NCI-H774 (cell line): Measurements from ENCODE around the gene OGG1.

Source experiments
- DNase-seq: peaks from one replicate; lab custom pipeline; 2025; lab: John Stamatoyannopoulos, UW

OGG1 gene

DNA sequence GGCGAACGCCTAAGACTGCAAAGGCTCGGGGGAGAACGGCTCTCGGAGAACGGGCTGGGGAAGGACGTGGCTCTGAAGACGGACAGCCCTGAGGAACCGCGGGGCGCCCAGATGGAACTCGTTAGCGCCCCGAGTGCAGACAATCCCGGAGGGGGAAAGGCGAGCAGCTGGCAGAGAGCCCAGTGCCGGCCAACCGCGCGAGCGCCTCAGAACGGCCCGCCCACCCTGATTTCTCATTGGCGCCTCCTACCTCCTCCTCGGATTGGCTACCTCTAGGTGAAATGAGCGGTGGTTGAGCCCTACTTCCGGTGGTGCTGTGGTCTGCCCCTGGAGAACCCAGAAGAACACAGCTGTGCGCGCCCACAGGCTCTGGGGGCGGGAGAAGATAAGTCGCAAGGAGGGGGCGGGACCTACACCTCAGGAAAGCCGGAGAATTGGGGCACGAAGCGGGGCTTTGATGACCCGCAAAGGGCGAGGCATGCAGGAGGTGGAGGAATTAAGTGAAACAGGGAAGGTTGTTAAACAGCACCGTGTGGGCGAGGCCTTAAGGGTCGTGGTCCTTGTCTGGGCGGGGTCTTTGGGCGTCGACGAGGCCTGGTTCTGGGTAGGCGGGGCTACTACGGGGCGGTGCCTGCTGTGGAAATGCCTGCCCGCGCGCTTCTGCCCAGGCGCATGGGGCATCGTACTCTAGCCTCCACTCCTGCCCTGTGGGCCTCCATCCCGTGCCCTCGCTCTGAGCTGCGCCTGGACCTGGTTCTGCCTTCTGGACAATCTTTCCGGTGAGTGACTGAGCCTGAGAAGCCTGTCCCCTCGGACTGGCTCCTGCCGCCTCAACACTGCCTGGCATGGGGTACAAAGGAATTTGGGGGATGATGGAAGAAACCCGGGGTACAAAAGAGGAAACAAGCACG lies at the start of gene OGG1:
TSS of gene OGG1 (plus strand) at position 308 of the 911 bp plus-strand sequence. CDS start at position 643, 335 bp downstream.
- peak; percentile 96 for DNase-seq

GRCh38 chr3:9700536-9700935 lies 49.2 kb upstream of the OGG1 start:
- DNase-seq: no peak

GRCh38 chr3:9701006-9701405 lies 48.7 kb upstream of the OGG1 start:
- no peak for DNase-seq

GRCh38 chr3:9701711-9702110 lies 48.0 kb upstream of the OGG1 start:
- DNase-seq: no peak

DNA sequence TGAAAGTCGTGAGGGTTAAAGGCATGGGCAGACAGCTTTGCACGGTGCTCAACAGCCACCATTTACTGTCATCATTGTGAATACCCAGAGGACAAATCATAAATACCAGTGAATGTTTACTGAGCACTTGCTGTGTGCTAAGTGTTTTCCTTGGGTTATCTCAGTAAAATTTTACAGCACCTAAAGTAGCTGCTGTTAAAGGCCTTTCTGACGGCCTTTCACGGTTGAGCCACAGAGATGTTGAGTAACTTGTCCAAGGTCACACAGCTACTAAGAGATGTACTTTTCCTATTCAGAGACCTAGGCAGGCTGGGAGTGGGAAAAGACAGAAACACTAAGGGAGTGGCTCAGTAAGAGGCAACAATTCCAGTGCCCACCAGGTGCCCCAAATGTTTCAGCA lies 46.5 kb upstream of the OGG1 start:
- no peak for DNase-seq

- no peak for DNase-seq
Observed at GRCh38 chr3:9703736-9704346, 45.9 kb upstream of the OGG1 start, which contains the start of gene CPNE9. TSS of gene CPNE9 (plus strand) at chr3:9703833. CDS start at chr3:9703997, 164 bp downstream.

DNA sequence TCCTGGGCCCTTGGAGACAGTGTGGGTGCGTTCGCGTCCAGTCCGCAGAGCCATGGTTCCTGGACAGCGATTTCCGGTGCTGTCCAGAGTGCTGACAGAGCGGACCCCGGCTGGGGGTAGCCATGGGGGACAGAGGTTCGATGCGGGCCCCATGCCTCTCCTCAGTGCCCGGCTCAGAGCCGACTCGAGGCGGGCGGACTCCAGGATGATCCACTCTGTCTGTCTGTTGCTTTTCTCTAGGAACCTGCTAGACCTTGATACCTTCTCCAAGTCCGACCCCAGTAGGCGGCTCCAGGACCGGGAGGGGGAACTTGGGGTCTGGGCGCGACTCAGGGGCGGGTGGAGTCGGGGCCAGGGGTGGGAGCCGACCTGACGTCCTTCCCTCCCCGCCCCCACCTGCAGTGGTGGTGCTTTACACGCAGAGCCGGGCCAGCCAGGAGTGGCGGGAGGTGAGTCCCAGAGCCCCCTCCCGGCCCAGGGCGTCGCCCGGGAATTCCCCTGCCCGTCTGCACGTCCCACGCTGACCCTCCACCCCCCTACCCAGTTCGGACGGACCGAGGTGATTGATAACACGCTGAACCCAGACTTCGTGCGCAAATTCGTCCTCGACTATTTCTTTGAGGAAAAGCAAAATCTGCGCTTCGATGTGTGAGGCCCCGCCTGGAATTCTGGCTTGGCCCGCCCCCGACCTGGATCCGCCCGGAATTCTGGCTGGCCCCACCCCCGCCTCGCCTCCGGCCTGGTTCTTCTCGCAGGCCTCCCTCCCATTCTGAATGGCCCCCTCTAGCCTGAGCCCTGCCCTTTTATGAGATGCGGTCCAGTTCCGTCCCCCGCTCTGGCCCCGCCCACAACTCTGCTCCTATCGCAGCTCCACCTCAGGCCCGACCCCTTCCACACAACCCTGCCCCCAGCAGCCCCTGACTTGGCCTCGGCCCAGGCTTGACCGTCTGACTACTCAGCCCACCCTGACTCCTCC lies 45.1 kb upstream of the OGG1 start:
- peak; percentile 43 for DNase-seq

DNA sequence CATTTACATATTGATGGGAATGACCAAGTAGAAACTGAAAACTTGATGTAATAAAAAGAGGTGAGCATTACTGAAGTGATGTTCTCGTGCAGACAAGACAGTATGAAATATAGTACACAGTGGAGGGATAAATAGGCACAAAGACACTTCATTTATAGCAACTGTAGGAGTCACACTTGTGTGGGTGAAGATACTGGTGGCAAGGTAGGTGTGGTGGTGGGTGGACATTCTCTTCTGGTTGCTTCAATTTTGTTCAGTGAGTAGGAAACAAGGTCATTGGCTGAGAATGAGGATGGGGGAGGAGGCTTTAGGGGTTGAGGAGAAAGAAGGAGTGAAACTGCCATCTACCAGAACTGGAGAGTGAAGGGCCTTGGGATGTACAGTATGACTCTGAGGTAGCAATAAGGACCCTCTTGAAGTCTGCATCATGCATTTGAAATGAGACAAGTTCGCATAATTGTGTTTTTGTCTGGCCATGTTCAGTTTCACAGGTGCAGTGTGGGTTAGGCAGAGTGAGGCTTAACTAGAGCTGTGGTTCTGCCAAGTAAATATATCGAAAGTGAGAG lies 39.5 kb upstream of the OGG1 start:
- DNase-seq: no peak

DNA sequence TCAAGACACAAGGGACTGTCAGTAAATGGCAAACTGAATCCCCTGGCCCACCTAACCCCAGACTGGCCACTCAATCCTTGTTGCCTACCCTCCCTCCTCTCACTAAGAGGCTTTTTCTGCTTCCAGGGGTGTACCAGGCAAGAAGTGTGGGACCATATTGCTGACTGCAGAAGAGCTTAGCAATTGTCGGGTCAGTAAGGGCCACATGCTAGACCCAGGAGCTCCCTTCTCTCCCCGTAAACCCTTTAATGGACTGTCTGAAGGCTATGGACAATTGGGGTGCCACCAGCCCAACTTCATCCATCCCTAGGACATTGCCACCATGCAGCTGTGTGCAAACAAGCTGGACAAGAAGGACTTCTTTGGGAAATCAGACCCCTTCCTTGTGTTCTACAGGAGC lies 37.3 kb upstream of the OGG1 start:
- no peak for DNase-seq

DNA sequence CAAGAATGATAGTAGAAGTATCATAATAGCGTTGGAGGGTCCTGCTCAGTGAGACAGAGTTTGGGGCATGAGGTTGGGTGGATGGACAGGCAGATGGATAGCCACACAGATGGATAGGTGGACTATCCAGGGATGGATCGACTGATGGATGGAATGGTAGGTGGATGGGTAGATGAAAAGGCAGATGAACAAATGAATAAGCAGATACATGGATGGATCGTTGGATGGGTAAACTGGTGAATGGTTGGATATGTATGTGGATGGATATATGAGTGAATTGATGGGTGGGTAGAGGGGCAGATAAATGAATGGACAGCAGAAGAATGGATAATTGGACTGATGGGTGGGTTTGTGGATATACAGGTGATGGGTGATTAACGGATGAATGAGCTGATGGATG lies 36.6 kb upstream of the OGG1 start:
- DNase-seq: no peak

- DNase-seq: peak; percentile 34
Observed at GRCh38 chr3:9715136-9715535, 34.6 kb upstream of the OGG1 start.

DNA sequence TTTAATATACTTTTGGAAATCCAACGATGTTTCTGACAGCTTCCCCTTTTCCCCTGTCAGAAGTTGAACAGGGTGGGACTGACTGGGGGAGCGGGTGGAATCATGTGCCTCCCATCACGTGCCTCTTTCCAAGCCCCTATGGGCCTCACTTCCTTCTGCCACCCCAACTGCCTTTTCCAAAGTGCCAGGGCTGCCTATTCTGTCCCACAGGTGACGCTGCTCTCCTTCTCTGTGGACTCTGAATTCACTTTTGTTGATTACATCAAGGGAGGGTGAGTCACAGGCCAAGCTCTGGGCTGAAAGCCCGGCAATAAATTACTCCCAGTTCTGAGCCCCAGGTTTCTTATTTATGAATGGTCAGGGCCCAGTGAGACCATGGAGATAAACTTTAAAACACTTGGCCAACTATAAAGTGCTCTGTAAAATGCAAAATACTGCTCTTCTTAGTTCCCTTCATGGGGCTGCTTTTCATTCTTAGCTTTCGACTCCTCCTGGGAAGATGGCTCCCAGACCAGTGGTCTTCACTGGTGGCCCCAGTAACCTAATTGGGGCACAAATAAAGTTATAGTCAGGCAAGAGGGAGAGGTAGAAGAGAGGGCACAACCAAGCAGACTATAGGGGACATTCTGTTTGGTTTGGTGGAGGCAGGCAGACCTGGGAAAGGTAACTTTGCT lies 33.9 kb upstream of the OGG1 start:
- no peak for DNase-seq

- no peak for DNase-seq
Observed at GRCh38 chr3:9716801-9717555, 32.8 kb upstream of the OGG1 start.

- DNase-seq: no peak
Observed at GRCh38 chr3:9717563-9717962, 32.2 kb upstream of the OGG1 start.

GRCh38 chr3:9718118-9718517 lies 31.6 kb upstream of the OGG1 start:
- DNase-seq: no peak

- DNase-seq: no peak
Observed at GRCh38 chr3:9721015-9721699, 28.6 kb upstream of the OGG1 start.

DNA sequence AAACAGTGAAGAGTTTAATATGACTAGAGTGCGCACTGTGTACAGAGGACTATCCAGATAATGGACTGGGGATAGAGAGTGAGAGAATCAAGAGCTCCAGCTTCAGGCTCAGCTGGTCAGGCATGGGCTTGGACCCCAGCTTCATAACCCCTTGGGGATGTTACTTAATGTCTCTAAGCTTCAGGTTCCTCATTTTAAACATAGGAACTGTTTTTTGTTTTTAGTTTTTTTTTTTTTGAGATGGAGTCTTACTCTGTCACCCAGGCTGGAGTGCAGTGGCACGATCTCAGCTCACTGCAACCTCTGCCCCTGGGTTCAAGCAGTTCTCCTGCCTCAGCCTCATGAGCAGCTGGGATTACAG lies 28.1 kb upstream of the OGG1 start:
- DNase-seq: no peak

GRCh38 chr3:9725775-9726515 lies 23.8 kb upstream of the OGG1 start:
- no peak for DNase-seq

DNA sequence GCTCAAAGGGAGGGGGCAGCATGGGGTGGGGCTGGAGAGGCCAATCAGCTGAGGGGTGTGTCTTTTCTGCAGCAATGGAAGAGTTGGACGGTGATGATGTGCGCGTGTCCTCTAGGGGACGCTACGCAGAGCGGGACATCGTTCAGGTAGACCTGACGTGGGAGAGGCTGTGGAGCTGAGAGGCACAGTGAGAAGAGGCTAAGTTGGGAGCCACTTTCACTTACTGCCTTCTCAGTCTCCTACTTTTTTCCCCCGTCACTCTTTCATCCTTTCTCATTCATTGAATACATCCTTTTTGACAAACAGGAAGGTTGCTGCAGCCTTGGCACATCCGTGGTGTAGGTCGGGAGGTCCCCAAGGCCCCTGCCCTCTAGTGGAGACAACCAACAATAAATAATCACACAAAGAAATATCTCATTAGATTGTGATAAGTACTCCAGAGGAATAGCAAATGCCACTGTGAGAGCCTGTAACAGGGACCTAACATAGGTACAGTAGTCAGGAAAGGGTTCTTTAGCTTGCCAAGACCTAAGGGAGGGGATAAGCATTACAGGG lies 22.6 kb upstream of the OGG1 start:
- no peak for DNase-seq
